PC-3 (cell line): Measurements from ENCODE around the gene CEP78. TPM values are rescaled to one million over a fixed set of nuclear protein-coding genes. Genes with fewer than 3 reads are reported as not detected.

Source experiments
- ATAC-seq: fragments of 200-7000 bp; cut with Tn5 transposase; 2 replicates; pipeline ENCODE4 v1.9.1; 2020; ENCODE audit warnings: mild to moderate bottlenecking, moderate library complexity
- BruUV-seq: library from RNA; stranded (reverse); fragments of 400-500 nt; replicated peaks from 2 replicates; lab custom pipeline; 2021; lab: Mats Ljungman, UMichigan
- CTCF ChIA-PET: fragments of 300-600 bp; sonication (Branson Sonifier 250); formaldehyde crosslinking; loops from one replicate; lab custom pipeline; 2022; ENCODE audit warnings: antibody characterized with exemption; lab: Charles Lee
- POLR2A ChIA-PET: fragments of 300-600 bp; sonication (Branson Sonifier 250); formaldehyde crosslinking; loops from one replicate; lab custom pipeline; 2022; ENCODE audit warnings: antibody characterized with exemption; ENCODE audit not compliant: unreplicated experiment; lab: Charles Lee
- DNase-seq: peaks from one replicate; pipeline ENCODE4 v3.0.0-alpha.2; 2015
- H2AFZ ChIP-seq: fragments of 300-600 bp; sonication (generic); 2 replicates; pipeline ENCODE4 v1.6.0; 2016; ENCODE audit warnings: antibody characterized with exemption, low read length
- H3F3A ChIP-seq: fragments of 300-600 bp; sonication (generic); one replicate; pipeline ENCODE4 v1.6.0; 2017; ENCODE audit warnings: antibody characterized with exemption, low read length, control low read depth, mild to moderate bottlenecking; ENCODE audit not compliant: unreplicated experiment
- H3K27ac ChIP-seq: fragments of 300-600 bp; sonication (generic); 2 replicates; pipeline ENCODE4 v1.5.1; 2016; ENCODE audit warnings: mild to moderate bottlenecking, low read length
- H3K27me3 ChIP-seq: fragments of 300-600 bp; sonication (generic); 2 replicates; pipeline ENCODE4 v1.6.1; 2016; ENCODE audit warnings: low read length, mixed read lengths
- H3K36me3 ChIP-seq: fragments of 300-600 bp; sonication (generic); 2 replicates; pipeline ENCODE4 v1.6.1; 2016; ENCODE audit warnings: low read depth, mixed run types, low read length, mixed read lengths
- H3K4me1 ChIP-seq: fragments of 300-600 bp; sonication (generic); 2 replicates; pipeline ENCODE4 v1.5.1; 2016; ENCODE audit warnings: low read length; ENCODE audit not compliant: insufficient read depth
- H3K4me2 ChIP-seq: fragments of 300-600 bp; sonication (generic); 2 replicates; pipeline ENCODE4 v1.6.0; 2016; ENCODE audit warnings: low read length
- H3K4me3 ChIP-seq: fragments of 300-600 bp; sonication (generic); 2 replicates; pipeline ENCODE4 v1.5.1; 2016; ENCODE audit warnings: mild to moderate bottlenecking, low read length, mixed read lengths
- H3K79me2 ChIP-seq: fragments of 300-600 bp; sonication (generic); 2 replicates; pipeline ENCODE4 v1.6.1; 2017; ENCODE audit warnings: low read length, mixed read lengths
- H3K9ac ChIP-seq: fragments of 300-600 bp; sonication (generic); 2 replicates; pipeline ENCODE4 v1.6.0; 2016; ENCODE audit warnings: mild to moderate bottlenecking, low read length
- H3K9me2 ChIP-seq: fragments of 300-600 bp; sonication (generic); replicated peaks from 2 replicates; pipeline ENCODE4 v1.6.1; 2016; ENCODE audit warnings: mixed run types, low read length, mixed read lengths
- H3K9me3 ChIP-seq: fragments of 300-600 bp; sonication (generic); 2 replicates; pipeline ENCODE4 v1.6.1; 2016; ENCODE audit warnings: low read length, mixed read lengths
- H4K20me1 ChIP-seq: fragments of 300-600 bp; sonication (generic); 2 replicates; pipeline ENCODE4 v1.6.1; 2016; ENCODE audit warnings: low read length, mixed read lengths
- EZH2 ChIP-seq: fragments of 300-600 bp; sonication (generic); IDR thresholded peaks from one replicate; pipeline ENCODE4 v1.6.1; 2017; ENCODE audit warnings: antibody characterized with exemption, mild to moderate bottlenecking, low read length; ENCODE audit not compliant: unreplicated experiment
- EZH2phosphoT487 ChIP-seq: fragments of 300-600 bp; sonication (generic); IDR thresholded peaks from 2 replicates; pipeline ENCODE4 v1.6.1; 2018; ENCODE audit warnings: mild to moderate bottlenecking, antibody characterized with exemption, low read length, borderline replicate concordance
- intact Hi-C: fragments of 100-400 bp; cut with micrococcal nuclease; formaldehyde crosslinking; loops from 2 replicates; pipeline ENCODE4 v1.9.0; 2023
- total RNA-seq: library from RNA; depleted of rRNA; stranded (reverse); fragments of >200 nt; gene quantifications from 2 replicates; pipeline ENCODE4 v1.2.3, GENCODE V29; 2014
- TF ChIP-seq, protein P1 (sequence below): fragments of 300-600 bp; sonication (generic); conservative IDR thresholded peaks from 2 replicates; pipeline ENCODE4 v1.5.1; 2017; ENCODE audit warnings: antibody characterized with exemption, low read depth, mild to moderate bottlenecking, low read length

CEP78 gene
- total RNA-seq, 1 experiment from 2014 or later, result 52.5 TPM

DNA sequence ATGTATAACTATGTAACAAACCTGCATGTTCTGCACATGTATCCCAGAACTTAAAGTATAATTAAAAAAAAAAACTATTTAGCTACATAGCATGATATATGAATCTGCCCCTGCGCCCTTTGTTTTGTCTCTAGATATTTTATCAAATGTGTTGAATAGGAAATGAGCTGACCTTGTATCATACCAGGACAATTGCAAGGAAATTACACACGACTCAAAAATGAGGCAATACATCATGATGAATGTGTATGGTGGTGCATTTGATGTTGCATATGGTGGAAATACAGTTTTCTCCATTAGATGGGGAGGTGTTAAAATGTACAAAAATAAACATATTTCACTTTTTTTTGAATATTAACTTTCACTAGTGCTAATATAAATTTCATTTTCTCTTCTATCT lies 28.6 kb upstream of the CEP78 start:
- POLR2A ChIA-PET, result no interaction called here
- Histone ChIP-seq H2AFZ (no peak overlapping the region), H4K20me1 (no peaks in the 10 kb centered on the region), H3K4me3 (no peak overlapping the region), H3K27me3 (no peaks in the 10 kb centered on the region), H3K27ac (no peak overlapping the region), H3K4me1 (no peaks in the 10 kb centered on the region), H3K9me3 (no peaks in the 10 kb centered on the region), H3F3A (no peaks in the 10 kb centered on the region), H3K79me2 (no peaks in the 10 kb centered on the region), H3K36me3 (no peaks in the 10 kb centered on the region), H3K9me2 (no peaks in the 10 kb centered on the region), H3K9ac (no peak overlapping the region), H3K4me2 (no peak overlapping the region)
- no TSS peak for BruUV-seq
- ATAC-seq, result no peak
- intact Hi-C loops, result no loop called here
- DNase-seq, result no peak
- no peak for TF ChIP-seq EZH2
- TF ChIP-seq, protein P1, sequence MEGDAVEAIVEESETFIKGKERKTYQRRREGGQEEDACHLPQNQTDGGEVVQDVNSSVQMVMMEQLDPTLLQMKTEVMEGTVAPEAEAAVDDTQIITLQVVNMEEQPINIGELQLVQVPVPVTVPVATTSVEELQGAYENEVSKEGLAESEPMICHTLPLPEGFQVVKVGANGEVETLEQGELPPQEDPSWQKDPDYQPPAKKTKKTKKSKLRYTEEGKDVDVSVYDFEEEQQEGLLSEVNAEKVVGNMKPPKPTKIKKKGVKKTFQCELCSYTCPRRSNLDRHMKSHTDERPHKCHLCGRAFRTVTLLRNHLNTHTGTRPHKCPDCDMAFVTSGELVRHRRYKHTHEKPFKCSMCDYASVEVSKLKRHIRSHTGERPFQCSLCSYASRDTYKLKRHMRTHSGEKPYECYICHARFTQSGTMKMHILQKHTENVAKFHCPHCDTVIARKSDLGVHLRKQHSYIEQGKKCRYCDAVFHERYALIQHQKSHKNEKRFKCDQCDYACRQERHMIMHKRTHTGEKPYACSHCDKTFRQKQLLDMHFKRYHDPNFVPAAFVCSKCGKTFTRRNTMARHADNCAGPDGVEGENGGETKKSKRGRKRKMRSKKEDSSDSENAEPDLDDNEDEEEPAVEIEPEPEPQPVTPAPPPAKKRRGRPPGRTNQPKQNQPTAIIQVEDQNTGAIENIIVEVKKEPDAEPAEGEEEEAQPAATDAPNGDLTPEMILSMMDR, result no peak
- CTCF ChIA-PET, result no interaction called here

- intact Hi-C loops, result no loop called here
- no peaks in the 10 kb centered on the region for H4K20me1 ChIP-seq
- no peaks in the 10 kb centered on the region for H3K36me3 ChIP-seq
- DNase-seq, result no peak
- no peaks in the 10 kb centered on the region for H3K79me2 ChIP-seq
- no TSS peak for BruUV-seq
- no peaks in the 10 kb centered on the region for H3K4me1 ChIP-seq
- H3K4me2 ChIP-seq, result no peak overlapping the region
- no peak for ATAC-seq
- ChIA-PET CTCF (no interaction called here), POLR2A (no interaction called here)
- H3K9me3 ChIP-seq, result no peaks in the 10 kb centered on the region
- no peak overlapping the region for H2AFZ ChIP-seq
- TF ChIP-seq, protein P1, result no peak
- TF ChIP-seq EZH2phosphoT487 (no peak), EZH2 (no peak)
- H3K4me3 ChIP-seq, result no peak overlapping the region
- H3F3A ChIP-seq, result no peaks in the 10 kb centered on the region
- H3K27me3 ChIP-seq, result no peaks in the 10 kb centered on the region
- no peak overlapping the region for H3K9ac ChIP-seq
- no peak overlapping the region for H3K27ac ChIP-seq
- H3K9me2 ChIP-seq, result no peaks in the 10 kb centered on the region
These were observed 28.0 kb upstream of the CEP78 start for GRCh38 chr9:78207901-78208300.

DNA sequence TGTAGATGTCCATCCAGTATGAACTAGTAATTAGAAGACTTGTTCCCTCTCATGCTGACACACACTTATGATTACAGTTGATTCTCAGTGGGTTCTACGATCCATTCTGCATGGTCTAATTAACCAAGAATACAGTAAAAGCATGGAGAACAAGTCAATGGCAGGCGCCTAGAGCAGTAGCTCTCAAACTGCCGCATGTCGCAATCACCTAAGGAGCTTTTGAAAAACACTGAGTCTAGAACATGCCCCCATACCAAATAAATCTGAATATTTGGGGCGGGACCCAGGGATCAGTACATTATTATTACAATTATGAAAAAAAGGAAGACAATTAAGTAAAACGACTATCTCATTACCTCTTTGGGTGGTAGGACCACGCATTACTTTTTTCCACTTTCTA lies 26.7 kb upstream of the CEP78 start:
- no peak for ATAC-seq
- no peaks in the 10 kb centered on the region for H3K4me1 ChIP-seq
- no peak overlapping the region for H3K27ac ChIP-seq
- no peak overlapping the region for H3K4me2 ChIP-seq
- no peaks in the 10 kb centered on the region for H3K9me2 ChIP-seq
- H3K9me3 ChIP-seq, result no peaks in the 10 kb centered on the region
- TF ChIP-seq, protein P1, result no peak
- H3K27me3 ChIP-seq, result no peaks in the 10 kb centered on the region
- ChIA-PET POLR2A (no interaction called here), CTCF (no interaction called here)
- H3K79me2 ChIP-seq, result no peaks in the 10 kb centered on the region
- no peaks in the 10 kb centered on the region for H3F3A ChIP-seq
- no TSS peak for BruUV-seq
- H3K4me3 ChIP-seq, result no peak overlapping the region
- no peak overlapping the region for H3K9ac ChIP-seq
- H4K20me1 ChIP-seq, result no peaks in the 10 kb centered on the region
- H2AFZ ChIP-seq, result no peak overlapping the region
- intact Hi-C loops, result no loop called here
- no peak for DNase-seq
- no peaks in the 10 kb centered on the region for H3K36me3 ChIP-seq
